Kidney tubule cell (primary cell): ENCODE data around the gene NPBWR2.

Source experiments
- DNase-seq: peaks from one replicate; pipeline ENCODE4 v3.0.0-alpha.2; 2018; ENCODE audit warnings: low spot score

NPBWR2 gene

GRCh38 chr20:64116541-64117431 lies 9.4 kb upstream of the NPBWR2 start:
- no peak for DNase-seq

- no peak for DNase-seq
These were observed 8.7 kb upstream of the NPBWR2 start for GRCh38 chr20:64116016-64116415.

DNA sequence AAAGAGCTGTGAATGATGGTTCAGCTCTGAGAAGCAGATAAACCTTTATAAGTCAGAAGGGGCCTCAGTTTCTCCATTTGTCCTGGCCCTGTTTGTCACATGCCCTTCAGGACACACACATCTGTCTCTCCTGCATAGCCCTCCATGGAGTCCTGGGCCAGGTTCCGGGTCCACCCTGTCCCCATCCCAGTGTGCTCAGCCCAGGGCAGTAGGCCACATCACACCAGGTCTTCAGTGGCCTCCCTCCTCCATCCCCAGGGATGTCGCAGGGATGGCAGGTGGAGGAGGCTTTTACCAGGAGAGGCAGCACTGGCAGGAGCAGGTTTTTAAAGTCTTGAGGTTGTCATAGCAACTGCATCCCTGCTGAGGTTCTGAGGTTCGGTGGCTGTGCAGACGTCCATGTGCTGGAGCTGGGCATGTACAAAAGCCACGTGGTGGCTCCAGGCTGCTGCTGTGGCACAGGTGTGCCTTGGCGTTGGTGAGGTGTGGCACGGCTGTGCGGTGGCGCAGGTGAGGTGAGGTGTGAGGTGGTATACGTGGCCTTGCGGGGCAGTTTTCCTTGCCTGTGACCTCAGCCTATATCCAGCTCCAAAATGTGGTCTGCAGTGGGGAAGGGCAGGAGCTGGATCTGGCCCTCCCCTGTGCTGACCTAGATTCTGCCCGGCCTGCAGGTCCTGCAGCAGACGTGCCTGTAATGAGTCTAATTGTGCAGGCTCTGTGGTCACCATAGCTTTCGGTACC lies 8.0 kb upstream of the NPBWR2 start:
- no peak for DNase-seq

- no peak for DNase-seq
These were observed 7.1 kb upstream of the NPBWR2 start for GRCh38 chr20:64114356-64114971.

DNA sequence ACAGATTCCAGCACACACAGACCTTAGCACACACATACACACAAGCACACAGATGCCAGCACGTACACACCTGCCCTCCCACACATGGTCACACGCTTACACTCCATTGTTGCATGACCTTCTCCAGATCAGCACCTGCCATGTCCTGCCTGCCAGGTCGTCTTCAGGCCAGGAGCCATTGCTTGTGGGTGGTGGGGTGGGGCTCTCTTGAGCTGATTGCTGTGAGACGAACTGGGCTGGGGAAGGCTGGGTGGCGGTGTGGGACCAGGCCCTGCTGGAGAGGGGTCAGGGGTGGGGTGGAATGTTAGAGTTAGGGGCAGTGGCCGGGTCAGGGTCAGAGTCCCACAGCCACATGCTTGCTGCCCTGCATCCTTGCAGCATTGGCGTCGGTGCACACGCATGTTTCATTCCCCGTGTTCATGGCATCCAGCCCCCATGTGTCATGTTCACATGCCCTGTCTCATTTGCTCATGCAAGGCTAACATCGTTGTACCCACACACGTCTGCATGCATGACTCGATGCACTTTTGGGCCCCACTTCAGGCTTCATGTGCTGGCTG lies 6.5 kb upstream of the NPBWR2 start:
- DNase-seq, result no peak

GRCh38 chr20:64113444-64113775 lies 6.0 kb upstream of the NPBWR2 start:
- DNase-seq, result no peak

DNA sequence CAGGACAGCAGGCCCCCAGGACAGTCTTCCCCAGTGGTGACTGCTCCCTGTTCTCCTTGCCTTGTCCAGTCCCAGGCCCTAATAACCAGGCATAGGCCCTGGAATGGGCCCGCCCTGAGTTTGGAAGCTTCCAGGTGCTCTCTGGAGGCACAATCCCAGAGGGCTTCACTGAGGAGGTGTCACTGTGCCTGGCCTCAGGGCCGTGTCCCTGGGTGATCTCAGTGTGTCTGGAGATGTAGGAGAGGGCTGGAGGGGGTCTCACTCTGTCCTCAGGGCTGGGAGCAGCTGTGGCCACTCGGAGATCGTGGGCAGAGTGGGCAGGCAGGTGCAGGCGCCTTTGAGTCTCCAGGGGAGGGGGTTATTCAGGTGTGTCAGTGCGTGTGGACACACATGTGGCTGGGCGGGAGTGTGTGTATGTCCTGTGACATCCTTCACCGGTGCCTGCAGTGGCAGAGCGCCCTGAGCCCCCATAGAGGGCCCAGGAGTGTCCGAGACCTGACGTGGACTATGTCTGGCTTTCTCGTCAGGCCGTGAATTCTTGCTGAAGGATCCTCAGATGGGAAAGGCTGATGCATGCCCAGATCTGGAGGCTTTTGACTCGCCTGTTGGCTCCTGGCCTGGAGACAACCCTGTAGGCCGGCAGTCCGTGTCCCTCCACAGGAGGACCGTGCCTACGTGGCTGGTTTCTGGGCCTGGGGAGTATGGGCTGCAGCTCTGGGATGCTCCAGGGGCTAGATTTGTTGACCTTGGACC lies 5.5 kb upstream of the NPBWR2 start:
- DNase-seq, result no peak

DNA sequence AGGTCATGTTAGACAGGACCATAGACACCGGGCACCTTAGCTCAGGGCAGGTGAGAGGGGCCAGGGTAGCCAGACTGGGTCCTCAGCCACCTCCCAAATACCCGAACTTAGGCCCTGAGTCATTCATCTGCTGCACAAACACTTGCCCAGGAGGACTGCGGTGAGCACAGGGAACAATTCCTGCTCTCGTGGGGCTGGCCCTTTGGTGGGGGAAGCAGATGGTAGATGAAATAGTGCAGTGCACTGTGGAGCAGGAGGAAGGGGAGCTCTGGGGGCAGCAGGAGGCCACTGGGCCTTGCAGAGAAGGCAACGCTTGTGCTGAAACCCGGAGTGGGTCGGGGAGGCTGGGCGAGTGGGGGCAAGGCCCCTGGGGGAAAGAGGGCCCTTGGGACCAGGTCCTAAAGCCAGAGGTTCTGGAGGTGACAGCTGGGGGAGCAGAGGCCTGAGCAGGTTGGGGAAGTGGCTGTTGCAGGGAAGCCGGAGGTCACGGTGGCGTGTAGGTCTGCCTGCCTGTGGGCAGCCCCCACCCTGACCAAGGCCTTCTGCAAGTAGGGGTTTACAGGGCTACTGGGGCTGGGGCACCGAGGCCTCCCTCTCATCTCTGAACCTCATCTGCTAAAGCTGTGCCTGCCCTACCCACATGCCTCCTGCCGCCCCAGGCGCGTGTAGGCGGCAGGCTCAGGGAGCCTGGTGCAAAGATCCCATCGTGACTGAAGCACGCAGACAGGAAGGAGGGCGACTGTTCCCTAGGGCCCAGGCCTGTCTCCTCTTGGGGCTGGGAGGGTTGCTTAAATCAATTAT lies 4.7 kb upstream of the NPBWR2 start:
- no peak for DNase-seq

GRCh38 chr20:64110411-64111068 lies 3.2 kb upstream of the NPBWR2 start:
- no peak for DNase-seq

DNA sequence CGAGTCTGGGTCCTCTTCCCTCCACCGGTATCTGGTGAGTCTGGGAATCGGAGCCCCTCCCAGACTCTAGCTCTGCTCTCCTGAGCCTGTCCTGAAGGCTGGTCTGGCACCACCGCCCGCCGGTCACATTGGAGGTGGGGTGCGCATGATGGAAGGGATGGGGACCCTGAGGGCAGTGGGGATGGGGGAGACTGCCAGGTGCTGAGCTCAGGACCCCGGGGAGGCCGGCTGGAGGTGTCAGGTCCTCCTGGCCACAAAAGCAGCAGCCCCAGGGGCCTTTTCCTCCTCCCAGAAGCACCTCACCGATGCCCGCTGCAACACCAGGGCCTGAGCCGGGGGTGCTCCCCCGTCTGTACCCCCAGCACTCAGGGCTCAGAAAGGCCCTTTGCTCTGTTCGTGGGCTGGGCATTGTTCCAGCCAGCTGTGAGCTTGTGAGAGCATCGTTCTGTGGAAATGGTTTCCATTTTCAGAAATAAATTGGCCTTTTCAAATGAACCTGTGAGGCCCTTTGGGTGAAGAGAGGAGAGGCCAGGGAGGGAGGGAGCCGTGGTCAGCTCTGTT lies 2.5 kb upstream of the NPBWR2 start:
- DNase-seq, result no peak

DNA sequence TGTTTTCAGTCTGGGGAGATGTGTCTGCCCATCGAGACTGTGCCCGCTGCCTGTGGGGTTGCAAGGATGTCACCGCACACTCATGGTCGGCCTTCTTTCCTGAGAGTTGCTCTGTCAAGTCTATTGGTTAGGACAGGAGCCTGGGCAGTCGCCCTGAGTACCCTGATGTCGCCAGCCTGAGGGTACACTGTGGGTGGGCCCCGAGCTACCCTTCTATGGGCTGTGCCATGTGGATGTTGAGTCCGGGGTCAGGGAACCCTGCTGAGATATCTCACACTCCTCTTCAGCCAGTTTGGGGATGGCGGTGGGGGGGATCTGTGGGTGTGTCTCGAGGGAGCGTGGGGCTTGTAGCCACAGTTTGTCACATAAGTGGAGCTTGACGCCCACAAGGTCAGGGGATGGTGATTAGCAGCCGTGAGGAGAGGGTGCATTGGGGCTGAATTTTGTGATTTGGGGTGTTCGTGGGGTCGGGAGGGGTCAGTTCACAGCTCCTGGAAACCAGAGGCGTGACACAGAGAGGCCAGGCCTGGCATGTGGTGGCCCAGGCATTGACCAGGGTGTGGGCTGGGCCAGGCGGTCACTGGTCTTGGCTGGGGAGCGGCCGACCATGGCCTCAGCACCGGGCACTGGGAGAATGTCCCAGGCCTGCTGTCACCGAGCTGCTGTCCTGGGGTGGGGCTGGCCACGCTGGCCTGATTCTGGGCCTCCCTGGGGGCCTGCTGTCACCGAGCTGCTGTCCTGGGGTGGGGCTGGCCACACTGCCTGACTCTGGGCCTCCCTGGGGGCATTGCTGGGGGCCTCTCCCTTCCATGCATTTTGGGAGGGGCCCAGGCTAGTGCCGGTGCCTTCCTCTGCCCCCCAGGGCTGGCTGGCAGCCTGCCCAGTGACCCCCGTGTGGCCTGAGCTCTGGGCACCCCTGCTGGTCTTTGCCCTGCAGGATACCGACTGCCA lies 1.6 kb upstream of the NPBWR2 start:
- DNase-seq, result no peak

DNA sequence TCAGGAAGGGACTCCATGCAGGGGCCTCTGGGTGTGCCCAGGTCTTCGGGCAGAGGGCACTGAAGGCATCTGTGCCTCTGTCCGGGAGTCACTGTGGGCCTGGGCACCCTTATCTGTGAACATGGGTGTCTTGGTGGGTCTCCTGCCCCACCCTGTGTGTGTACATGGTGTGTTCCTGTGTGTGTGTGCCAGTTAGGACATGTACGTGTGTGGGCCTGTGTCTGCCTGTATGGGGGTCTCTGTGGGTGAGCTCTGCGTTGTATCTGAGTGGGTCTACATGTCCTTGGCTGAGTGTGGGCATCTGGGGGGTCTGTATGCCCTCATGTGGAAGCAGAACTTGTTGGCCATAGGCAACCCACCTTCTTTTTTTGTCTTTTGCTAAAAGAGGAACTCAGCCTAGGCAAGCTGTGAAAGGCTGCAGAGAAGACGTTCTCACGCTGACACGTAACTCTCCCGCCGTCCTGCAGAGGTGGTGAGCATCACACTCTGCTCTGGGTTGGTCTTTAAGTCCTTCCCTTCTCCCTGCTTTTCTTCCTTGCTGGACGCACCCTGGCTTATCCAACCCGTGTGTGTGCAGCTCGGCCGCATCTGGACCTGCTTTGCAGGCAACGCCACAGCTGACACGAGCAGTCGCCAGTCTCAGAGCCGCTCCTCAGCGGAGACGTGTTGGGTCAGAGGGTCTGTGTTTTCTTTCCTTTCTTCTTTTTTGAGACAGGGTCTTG lies 532 bp upstream of the NPBWR2 start:
- DNase-seq, result no peak

DNA sequence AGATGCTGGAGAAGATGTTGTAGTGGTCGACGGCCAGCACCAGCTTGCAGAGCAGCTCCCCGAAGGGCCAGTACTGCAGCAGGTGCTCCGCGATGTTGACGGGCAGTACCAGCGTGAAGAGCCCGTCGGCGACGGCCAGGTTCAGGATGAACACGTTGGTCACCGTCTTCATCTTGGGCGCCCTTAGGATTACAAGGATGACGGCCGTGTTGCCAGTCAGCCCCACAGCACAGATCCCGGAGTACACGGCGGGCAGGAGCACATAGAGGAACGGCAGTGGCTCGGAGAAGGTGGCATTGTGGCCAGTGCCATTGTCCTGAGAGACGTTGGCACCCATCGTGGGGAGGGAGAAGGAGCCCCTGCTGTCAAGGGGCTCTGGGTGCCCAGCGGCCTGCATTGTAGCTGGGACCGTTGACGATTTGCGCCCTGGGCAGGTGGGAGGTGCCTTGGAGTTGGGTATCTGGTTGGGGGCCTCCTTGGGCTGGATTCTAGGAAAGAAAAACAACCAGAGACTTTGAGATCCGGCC lies 867 bp downstream of the NPBWR2 start:
- DNase-seq, result no peak

DNA sequence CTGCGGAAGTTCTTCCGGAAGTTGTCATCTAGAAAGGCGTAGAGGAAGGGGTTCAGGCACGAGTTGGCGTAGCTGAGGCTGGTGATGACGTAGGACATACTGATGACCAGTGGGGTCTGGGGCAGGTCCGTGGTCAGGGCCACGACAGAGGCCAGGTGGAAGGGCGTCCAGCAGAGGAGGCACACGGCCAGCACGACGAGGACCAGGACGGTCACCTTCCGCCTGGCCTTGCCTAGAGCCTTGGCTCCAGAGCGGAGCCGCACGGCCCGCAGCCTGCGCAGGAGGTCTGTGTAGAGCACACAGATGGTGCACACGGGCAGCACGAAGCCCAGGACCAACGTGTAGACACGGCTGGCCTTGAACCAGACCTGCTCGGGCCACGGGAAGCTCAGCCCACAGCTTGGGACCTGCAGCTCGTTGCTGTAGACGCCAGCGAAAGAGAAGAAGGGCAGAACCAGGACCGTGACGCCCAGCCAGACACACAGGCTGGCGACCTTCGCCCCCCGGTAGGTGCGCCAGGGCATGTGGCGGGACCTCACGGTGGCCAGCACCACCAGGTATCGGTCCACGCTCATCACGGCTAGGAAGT lies 1.4 kb downstream of the NPBWR2 start:
- DNase-seq, result no peak

GRCh38 chr20:64104667-64105451 lies 2.5 kb downstream of the NPBWR2 start:
- no peak for DNase-seq

DNA sequence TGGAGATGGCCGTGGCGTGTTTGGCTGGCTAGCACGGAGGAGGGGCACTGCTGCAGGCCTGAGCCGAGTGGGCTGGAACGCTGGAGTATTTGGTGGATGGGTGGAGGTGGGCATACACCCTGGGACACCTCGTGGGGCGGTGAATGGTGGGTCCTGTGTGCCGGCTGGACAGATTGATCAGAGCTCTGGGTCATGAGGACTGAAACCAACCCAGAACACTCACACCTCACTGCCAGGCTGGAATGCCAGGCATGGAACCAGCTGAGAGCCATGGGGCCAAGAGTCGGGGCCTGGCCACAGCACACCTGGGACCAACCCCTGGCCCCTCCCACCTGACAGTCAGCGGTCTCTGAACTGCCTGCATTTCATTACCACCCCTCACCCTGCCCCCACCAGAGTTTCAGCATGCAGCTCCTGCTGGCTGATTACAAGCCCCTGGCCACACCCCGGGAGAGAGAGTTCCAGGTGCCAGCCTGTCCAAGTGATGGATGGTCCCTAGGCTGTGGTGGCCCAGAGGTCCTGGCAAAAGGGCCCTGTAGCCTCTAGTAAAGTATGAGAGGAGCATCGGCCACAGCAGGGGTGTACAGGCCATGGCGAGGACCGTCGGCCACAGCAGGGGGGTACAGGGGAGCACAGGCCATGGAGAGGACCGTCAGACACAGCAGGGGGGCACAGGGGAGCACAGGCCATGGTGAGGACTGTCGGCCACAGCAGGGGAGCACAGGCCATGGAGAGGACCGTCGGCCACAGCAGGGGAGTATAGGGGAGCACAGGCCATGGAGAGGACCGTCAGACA lies 3.3 kb downstream of the NPBWR2 start:
- DNase-seq, result no peak
